ENCODE results near the gene MRPL28.
"Not testable (repeated sequence)": the region's sequence is repeated elsewhere in the genome, so short reads cannot be mapped to it uniquely, and the experiment has no call there.

DNA sequence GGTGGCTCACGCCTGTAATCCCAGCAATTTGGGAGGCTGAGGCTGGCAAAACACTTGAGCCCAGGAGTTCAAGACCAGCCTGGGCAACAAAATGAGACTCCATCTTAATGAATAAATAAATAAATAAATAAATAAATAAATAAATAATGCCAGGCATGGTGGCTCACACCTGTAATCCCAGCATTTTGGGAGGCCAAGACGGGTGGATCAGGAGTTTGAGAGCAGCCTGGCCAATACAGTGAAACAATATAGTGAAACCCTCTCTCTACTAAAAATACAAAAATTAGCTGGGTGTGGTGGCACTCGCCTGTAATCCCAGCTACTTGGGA, 44.8 kb upstream of the MRPL28 start:
- not testable (repeated sequence) for TF ChIP-seq CTCF, POLR2A (IDR thresholded peaks at IDR 0.05)

Data from Peyer's patch (tissue), 4 donors.